Activated T-cell treated with anti-CD3 and anti-CD28 coated beads, Interleukin-2, amount 50 U/mL, for 4 hours (primary cell): ENCODE measurements around the gene COMMD1. TPM values are rescaled to one million over a fixed set of nuclear protein-coding genes. Genes with fewer than 3 reads are reported as not detected.

ENCODE experiments used
- ATAC-seq, 2 donors: fragments of 200-7000 bp; cut with Tn5 transposase; one replicate each; pipeline ENCODE4 v1.10.0; 2021
- DNase-seq: peaks from one replicate; pipeline ENCODE4 v3.0.0-alpha.2; 2020
- H3K27me3 Mint-ChIP-seq: one replicate; pipeline ENCODE4 v1.8.0; 2021; ENCODE audit warnings: low read depth, mixed read lengths
- H3K36me3 Mint-ChIP-seq: one replicate; pipeline ENCODE4 v1.8.0; 2022; ENCODE audit warnings: mixed read lengths; ENCODE audit not compliant: insufficient read depth
- H3K4me1 Mint-ChIP-seq: one replicate; pipeline ENCODE4 v1.8.0; 2021; ENCODE audit warnings: low read depth, mixed read lengths
- H3K4me3 Mint-ChIP-seq: one replicate; pipeline ENCODE4 v1.8.0; 2021; ENCODE audit warnings: mild to moderate bottlenecking, moderate library complexity, mixed read lengths
- H3K9me3 Mint-ChIP-seq: one replicate; pipeline ENCODE4 v1.8.0; 2021; ENCODE audit warnings: mixed read lengths
- total RNA-seq, 3 donors: library from RNA; stranded (reverse); gene quantifications; one replicate each; pipeline ENCODE4 v1.2.1, GENCODE V29; 2021

Gene COMMD1
- total RNA-seq, 3 donors from 2014 or later: 29.7 to 37.0 (median 31.0) TPM

GRCh38 chr2:62074233-62074632 is 168.8 kb downstream of the COMMD1 start:
- DNase-seq: no peak
- Mint-ChIP-seq H3K27me3 (no peaks in the 10 kb centered on the region), H3K9me3 (no peaks in the 10 kb centered on the region), H3K4me3 (no peak overlapping the region), H3K4me1 (no peaks in the 10 kb centered on the region), H3K36me3 (peaks cover 14% of the 10 kb centered on the region)
- no peak for ATAC-seq

GRCh38 chr2:62076980-62077638 is 171.6 kb downstream of the COMMD1 start:
- ATAC-seq (no peak), DNase-seq (no peak)
- Mint-ChIP-seq H3K27me3 (no peaks in the 10 kb centered on the region), H3K9me3 (no peaks in the 10 kb centered on the region), H3K36me3 (peaks cover 6% of the 10 kb centered on the region), H3K4me3 (no peak overlapping the region), H3K4me1 (no peaks in the 10 kb centered on the region)

- ATAC-seq: no peak
- H3K9me3 Mint-ChIP-seq: no peaks in the 10 kb centered on the region
These were observed 179.3 kb downstream of the COMMD1 start for GRCh38 chr2:62084801-62085200.

GRCh38 chr2:62089658-62090057 is 184.2 kb downstream of the COMMD1 start:
- Mint-ChIP-seq H3K4me1 (no peaks in the 10 kb centered on the region), H3K27me3 (no peaks in the 10 kb centered on the region), H3K36me3 (peaks cover 6% of the 10 kb centered on the region), H3K4me3 (no peak overlapping the region), H3K9me3 (no peaks in the 10 kb centered on the region)
- DNase-seq (no peak), ATAC-seq (no peak)

More at GRCh38 chr2:62084801-62085200, 179.3 kb downstream of the COMMD1 start:
- DNase-seq: no peak
- Mint-ChIP-seq H3K4me3 (no peak overlapping the region), H3K36me3 (peaks cover 7% of the 10 kb centered on the region), H3K27me3 (no peaks in the 10 kb centered on the region), H3K4me1 (no peaks in the 10 kb centered on the region)

- H3K27me3 Mint-ChIP-seq: no peaks in the 10 kb centered on the region
- H3K9me3 Mint-ChIP-seq: no peaks in the 10 kb centered on the region
- no peak overlapping the region for H3K4me3 Mint-ChIP-seq
- DNase-seq: no peak
- H3K4me1 Mint-ChIP-seq: no peaks in the 10 kb centered on the region
- no peak for ATAC-seq
- peaks cover 9% of the 10 kb centered on the region for H3K36me3 Mint-ChIP-seq
These were observed 186.0 kb downstream of the COMMD1 start for GRCh38 chr2:62091471-62091870.

GRCh38 chr2:62099050-62099449 is 193.6 kb downstream of the COMMD1 start:
- Mint-ChIP-seq H3K27me3 (no peaks in the 10 kb centered on the region), H3K36me3 (peaks cover 4% of the 10 kb centered on the region), H3K4me1 (peaks cover 2% of the 10 kb centered on the region), H3K4me3 (no peak overlapping the region), H3K9me3 (no peaks in the 10 kb centered on the region)
- DNase-seq: no peak
- ATAC-seq: no peak

GRCh38 chr2:62099523-62100175 is 194.2 kb downstream of the COMMD1 start:
- DNase-seq (no peak), ATAC-seq (no peak)
- Mint-ChIP-seq H3K27me3 (no peaks in the 10 kb centered on the region), H3K36me3 (peaks cover 4% of the 10 kb centered on the region), H3K4me1 (peaks cover 2% of the 10 kb centered on the region), H3K4me3 (no peak overlapping the region), H3K9me3 (no peaks in the 10 kb centered on the region)

- Mint-ChIP-seq H3K4me1 (peaks cover 2% of the 10 kb centered on the region), H3K36me3 (no peaks in the 10 kb centered on the region), H3K27me3 (no peaks in the 10 kb centered on the region), H3K4me3 (no peak overlapping the region), H3K9me3 (no peaks in the 10 kb centered on the region)
- ATAC-seq: no peak
- DNase-seq: no peak
These were observed 196.4 kb downstream of the COMMD1 start for GRCh38 chr2:62101886-62102285.

GRCh38 chr2:62102402-62102920 is 197.0 kb downstream of the COMMD1 start:
- H3K27me3 Mint-ChIP-seq: no peaks in the 10 kb centered on the region
- H3K4me1 Mint-ChIP-seq: peaks cover 2% of the 10 kb centered on the region
- ATAC-seq: no peak
- no peak overlapping the region for H3K4me3 Mint-ChIP-seq
- DNase-seq: no peak
- H3K36me3 Mint-ChIP-seq: no peaks in the 10 kb centered on the region
- no peaks in the 10 kb centered on the region for H3K9me3 Mint-ChIP-seq

- H3K36me3 Mint-ChIP-seq: no peaks in the 10 kb centered on the region
- no peaks in the 10 kb centered on the region for H3K9me3 Mint-ChIP-seq
- H3K27me3 Mint-ChIP-seq: no peaks in the 10 kb centered on the region
- DNase-seq (no peak), ATAC-seq (no peak)
- H3K4me3 Mint-ChIP-seq: no peak overlapping the region
- no peaks in the 10 kb centered on the region for H3K4me1 Mint-ChIP-seq
These were observed 204.1 kb downstream of the COMMD1 start for GRCh38 chr2:62109554-62109953.

GRCh38 chr2:62110415-62111025 is 205.0 kb downstream of the COMMD1 start:
- ATAC-seq (no peak), DNase-seq (no peak)
- H3K36me3 Mint-ChIP-seq: no peaks in the 10 kb centered on the region
- no peak overlapping the region for H3K4me3 Mint-ChIP-seq
- H3K27me3 Mint-ChIP-seq: no peaks in the 10 kb centered on the region
- H3K4me1 Mint-ChIP-seq: peaks cover 3% of the 10 kb centered on the region
- H3K9me3 Mint-ChIP-seq: no peaks in the 10 kb centered on the region

- Mint-ChIP-seq H3K27me3 (no peaks in the 10 kb centered on the region), H3K36me3 (peaks cover 3% of the 10 kb centered on the region), H3K4me1 (peaks cover 6% of the 10 kb centered on the region), H3K4me3 (no peak overlapping the region), H3K9me3 (no peaks in the 10 kb centered on the region)
- DNase-seq (no peak), ATAC-seq (no peak)
These were observed 206.7 kb downstream of the COMMD1 start for GRCh38 chr2:62112179-62112578.

GRCh38 chr2:62114564-62114963 is 209.1 kb downstream of the COMMD1 start:
- H3K9me3 Mint-ChIP-seq: no peaks in the 10 kb centered on the region
- ATAC-seq (no peak), DNase-seq (no peak)
- peaks cover 6% of the 10 kb centered on the region for H3K4me1 Mint-ChIP-seq
- H3K27me3 Mint-ChIP-seq: no peaks in the 10 kb centered on the region
- H3K36me3 Mint-ChIP-seq: peaks cover 3% of the 10 kb centered on the region
- H3K4me3 Mint-ChIP-seq: no peak overlapping the region

- DNase-seq: no peak
- Mint-ChIP-seq H3K36me3 (peaks cover 6% of the 10 kb centered on the region), H3K27me3 (no peaks in the 10 kb centered on the region), H3K4me3 (no peak overlapping the region), H3K9me3 (no peaks in the 10 kb centered on the region), H3K4me1 (peaks cover 6% of the 10 kb centered on the region)
- no peak for ATAC-seq
These were observed 211.5 kb downstream of the COMMD1 start for GRCh38 chr2:62116983-62117382.

GRCh38 chr2:62118160-62118559 is 212.7 kb downstream of the COMMD1 start:
- Mint-ChIP-seq H3K27me3 (no peaks in the 10 kb centered on the region), H3K36me3 (peaks cover 6% of the 10 kb centered on the region), H3K4me1 (peaks cover 6% of the 10 kb centered on the region), H3K4me3 (no peak overlapping the region), H3K9me3 (no peaks in the 10 kb centered on the region)
- DNase-seq: no peak
- no peak for ATAC-seq
